Mucosa of gallbladder (tissue), 1 donor: ENCODE data around the gene PDE4B. TPM values are rescaled to one million over a fixed set of nuclear protein-coding genes. Genes with fewer than 3 reads are reported as not detected.
"Not testable (repeated sequence)": the region's sequence is repeated elsewhere in the genome, so short reads cannot be mapped to it uniquely, and the experiment has no call there.

ENCODE experiments used
- DNase-seq: peaks from one replicate; pipeline ENCODE4 v3.0.0-alpha.2; 2020; ENCODE audit warnings: low spot score
- total RNA-seq: library from RNA; stranded (reverse); gene quantifications from one replicate; pipeline ENCODE4 v1.2.1, GENCODE V29; 2021
- donor health status: DM: no; HTN: no; CAD: no.

The PDE4B gene
- total RNA-seq, 1 donor from 2014 or later: 5.2 TPM

DNA sequence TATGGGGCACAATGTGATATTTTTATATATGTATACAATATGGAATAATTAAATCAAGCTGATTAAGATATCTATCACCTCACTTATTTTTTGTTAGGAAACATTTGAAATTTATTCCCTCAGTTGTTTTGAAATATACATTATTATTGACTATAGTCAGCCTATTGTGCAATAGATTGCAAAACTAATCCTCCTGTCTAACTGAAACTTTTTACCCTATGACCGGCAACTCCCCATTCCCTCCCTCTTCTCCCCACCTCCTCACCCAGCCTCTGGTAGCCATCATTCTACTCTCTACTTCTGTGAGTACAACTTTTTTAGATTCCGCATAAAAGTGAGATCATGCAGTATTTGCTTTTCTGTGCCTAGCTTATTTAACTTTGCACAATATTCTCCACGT is 623.6 kb downstream of the PDE4B start:
- DNase-seq: no peak

DNA sequence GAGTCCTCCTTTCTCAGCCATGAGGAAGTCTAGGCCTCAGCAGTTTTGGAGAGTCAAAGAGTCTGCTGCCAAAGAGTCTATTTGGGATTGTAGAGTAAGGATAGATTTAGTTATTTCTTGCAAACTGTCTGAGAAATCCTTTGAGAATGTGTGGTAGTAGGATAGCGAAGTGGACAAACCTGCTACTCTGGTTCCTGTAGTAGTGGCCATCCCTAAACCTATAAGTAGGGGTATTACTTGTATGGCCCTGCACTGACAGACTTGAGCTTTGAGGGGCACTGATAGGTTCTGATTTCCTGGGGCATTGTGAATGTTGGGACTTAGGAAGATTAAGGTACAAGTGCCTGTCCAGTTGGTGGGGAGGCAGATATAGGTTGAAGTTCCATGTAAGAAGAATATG is 625.3 kb downstream of the PDE4B start:
- DNase-seq: no peak

DNA sequence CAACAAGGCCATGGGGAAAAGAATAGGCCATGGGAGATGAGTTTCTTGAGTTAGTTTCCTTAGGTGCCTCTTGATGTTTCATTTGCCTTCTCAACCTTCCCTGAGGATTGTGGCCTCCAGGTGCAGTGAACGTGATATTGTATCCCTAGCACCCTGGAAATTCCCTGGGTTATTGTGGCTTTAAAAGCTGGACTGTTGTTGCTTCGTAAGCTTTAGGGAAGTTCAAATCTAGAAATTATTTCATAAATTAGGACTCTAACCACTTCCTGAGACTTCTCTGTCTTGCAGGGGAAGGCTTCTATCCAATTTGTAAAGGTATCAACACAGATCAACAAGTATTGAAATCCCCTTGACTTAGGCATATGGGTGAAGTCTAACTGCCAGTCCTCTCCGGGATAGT is 627.5 kb downstream of the PDE4B start:
- DNase-seq: not testable (repeated sequence)

DNA sequence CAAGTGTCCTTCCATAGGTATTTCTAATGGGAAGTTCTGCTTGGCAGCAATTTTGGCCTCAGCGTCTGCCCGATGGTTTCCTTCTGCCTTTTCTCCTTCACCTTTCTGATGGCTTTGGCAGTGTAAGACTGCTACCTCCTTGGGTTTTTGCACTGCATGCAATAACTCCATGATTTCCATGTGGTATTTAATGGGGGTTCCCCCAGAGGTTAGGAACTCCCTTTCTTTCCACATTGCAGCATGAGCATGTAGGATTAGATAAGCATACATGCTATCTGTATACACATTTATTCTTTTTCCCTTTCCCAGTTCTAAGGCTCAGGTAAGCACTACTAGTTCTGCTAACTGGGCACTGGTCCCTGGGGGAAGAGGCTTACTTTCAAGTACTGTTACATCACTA is 628.2 kb downstream of the PDE4B start:
- DNase-seq: not testable (repeated sequence)

DNA sequence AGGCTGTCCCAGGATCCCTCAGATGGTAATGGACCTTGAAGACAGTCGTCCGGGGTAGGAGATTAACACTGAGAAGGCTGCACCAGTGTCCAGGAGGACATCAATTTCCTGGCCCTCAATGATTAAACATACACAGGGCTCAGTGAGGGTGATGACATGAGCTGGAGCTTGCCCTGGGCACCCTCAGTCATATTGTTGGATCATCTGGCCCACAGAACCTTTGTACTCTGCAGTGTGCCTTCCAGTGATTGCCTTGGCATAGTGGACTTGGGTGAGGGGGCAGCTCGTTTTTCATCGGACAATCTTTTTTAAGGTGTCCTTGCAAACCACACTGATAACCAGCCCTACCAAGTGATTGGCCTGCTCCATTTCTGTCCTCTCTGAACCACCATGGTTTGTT is 630.1 kb downstream of the PDE4B start:
- DNase-seq: no peak
